ENCODE results near the gene COMMD1.
A peak's percentile ranks its signal among the peaks of the same experiment; 100 is the strongest.
"Not testable (repeated sequence)": the region's sequence is repeated elsewhere in the genome, so short reads cannot be mapped to it uniquely, and the experiment has no call there.

The COMMD1 gene

DNA sequence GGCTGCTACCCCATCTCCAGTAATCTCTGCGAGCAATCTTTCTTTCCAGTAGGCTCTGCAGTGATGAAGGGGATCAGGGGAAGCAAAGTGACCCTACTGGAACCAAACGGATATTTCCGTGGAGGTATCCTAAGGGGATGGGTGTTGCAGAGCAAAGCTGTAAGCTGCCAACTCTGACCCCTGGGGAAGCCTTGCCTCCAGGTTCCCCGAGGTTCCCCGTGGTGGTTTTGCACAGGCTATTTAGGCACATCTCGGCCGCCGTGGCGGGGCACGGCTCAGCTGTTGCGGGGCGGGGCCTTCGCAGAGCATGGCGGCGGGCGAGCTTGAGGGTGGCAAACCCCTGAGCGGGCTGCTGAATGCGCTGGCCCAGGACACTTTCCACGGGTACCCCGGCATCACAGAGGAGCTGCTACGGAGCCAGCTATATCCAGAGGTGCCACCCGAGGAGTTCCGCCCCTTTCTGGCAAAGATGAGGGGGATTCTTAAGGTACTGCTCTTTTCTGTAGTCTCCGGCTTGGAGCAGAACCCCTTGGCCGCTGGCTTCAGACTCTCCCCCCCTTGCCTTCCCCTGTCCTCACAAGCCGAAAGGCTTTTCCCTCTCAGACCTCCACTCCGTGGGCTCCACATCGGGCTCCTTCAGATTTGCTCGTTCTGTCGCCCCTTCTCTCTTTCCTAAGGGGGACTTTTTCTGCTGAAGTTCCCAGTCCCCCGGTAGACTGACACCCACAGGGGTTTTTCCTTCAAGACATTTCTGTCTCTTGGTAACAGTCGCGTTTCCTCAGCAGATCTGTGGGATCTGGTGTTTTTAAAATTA lies at the start of gene COMMD1:
Gene COMMD1 (plus strand): TSS at position 303 of the 814 bp plus-strand sequence. CDS start 5 bp downstream, at position 308.
- DNase-seq (ENCODE audit: low spot score): peak; percentile 84

DNA sequence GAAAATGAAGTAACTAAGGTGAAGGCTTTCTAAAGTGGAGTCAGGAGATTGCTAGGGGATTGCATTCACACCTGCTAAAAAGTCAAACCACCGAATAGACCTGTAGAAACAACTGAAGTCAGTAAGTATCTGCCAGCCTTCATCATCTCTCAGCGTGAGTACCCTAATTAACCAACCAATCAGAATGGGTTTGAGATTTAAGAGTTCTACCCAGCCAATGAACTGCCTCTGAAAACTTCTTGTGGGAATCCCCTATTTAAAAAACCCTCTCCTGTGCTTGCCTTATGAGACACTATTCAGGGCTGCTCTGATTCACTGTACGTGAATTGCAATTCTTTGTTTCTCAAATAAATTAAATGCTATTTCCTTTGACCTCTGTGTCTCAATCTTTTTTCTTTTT lies 48.2 kb upstream of the COMMD1 start:
- DNase-seq (ENCODE audit: low spot score): no peak

DNA sequence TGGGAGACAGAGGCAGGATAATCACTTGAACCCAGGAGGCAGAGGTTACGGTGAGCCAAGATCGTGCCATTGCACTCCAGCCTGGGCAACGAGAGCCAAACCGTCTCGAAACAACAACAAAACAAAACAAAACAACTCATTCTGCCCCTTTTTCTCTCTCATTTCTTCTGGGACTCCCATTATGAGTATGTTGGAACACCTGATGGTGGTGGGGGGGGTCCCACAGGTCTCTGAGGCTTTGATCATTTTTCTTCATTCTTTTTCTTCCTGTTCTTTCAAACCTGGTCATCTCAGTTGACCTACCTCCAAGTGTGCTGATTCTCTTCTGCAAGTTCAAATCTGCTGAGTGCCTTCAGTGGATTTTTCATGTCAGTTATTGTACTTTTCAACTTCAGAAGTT lies 43.4 kb upstream of the COMMD1 start:
- no peak for DNase-seq (ENCODE audit: low spot score)

DNA sequence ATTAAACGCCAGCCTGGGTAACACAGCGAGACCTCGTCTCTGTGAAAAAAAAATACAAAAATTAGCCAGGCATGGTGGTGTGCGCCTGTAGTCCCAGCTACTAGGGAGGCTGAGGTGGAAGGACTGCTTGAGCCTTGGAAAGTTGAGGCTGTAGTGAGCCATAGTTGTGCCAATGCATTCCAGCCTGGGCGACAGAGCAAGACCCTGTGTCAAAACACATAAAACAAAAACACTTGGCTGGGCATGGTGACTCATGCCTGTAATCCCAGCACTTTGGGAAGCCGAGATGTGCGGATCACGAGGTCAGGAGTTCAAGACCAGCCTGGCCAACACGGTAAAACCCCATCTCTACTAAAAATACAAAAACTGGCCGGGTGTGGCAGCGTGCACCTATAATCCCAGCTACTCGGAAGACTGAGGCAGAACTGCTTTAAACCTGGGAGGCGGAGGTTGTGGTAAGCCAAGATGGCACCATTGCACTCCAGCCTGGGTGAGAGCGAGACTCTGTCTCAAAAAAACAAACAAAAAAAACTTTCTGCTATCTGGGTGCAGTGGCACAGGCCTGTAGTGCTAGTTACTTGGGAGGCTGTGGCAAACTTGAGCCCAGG lies 38.9 kb upstream of the COMMD1 start:
- not testable (repeated sequence) for DNase-seq (ENCODE audit: low spot score)

DNA sequence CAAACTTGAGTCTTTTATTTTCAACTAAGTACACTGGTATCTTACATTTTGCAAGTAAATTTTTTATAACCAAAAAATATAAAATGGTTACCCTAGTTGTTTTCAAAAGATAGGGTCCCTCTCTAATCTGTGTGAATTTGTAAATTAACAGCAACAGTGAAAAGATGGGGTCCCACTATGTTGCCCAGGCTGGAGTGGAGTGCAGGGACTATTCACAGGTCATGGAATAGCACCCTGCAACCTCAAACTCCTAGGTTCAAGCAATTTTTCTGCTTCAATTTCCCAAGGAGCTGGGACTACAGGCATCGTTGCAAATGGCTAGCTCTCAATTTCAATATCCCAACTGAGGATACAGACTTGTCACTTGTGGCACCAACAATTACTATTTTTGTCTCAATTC lies 29.1 kb upstream of the COMMD1 start:
- DNase-seq (ENCODE audit: low spot score): no peak

DNA sequence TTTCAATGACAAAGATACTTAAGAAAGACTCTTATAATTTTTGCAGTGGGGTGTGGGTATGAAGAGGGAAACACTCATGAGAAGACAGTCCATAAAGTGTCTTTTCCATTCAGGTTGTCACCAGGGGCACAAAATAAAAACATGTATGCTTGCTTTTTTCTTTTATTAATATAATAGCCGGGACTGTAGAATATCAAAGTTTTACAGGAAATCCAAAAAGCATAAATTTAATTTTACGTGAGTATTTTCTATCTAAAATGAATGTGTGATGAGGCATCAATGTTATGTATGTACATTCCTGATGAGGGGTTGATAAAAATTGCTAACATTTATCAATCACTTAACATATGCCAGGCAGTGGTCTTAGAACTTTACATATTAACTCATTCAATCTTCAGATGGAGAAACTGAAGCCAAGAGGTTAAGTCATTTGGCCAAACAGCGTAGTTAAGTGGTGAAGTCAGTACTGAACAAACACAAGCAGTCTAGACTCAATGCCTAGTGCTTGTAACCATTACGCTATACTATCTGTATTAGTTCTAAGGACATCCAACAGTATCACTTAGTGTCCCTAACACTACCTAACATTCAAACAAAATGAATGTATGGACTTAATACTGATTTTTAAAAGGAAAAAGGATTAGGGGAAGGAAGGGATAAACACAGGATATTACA lies 27.8 kb upstream of the COMMD1 start:
- DNase-seq (ENCODE audit: low spot score): no peak

DNA sequence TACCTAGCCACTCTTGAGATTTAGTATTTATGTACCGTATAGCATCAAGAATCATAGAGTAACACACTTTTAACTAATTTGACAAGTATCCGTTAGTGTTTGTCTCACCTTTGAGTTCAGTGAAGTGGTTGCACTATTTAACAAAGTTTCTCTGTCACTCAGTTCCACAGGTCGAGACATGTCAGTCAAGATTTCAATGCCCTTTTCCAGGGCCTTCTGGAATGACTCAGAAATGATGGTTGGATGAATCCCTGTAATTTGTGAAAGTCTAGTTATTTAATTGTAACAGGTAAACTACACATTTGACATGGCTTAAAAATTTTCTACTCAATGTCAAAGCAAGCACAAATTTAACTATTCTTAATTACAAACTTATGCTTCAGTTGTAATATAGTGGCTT lies 26.7 kb upstream of the COMMD1 start:
- DNase-seq (ENCODE audit: low spot score): no peak

DNA sequence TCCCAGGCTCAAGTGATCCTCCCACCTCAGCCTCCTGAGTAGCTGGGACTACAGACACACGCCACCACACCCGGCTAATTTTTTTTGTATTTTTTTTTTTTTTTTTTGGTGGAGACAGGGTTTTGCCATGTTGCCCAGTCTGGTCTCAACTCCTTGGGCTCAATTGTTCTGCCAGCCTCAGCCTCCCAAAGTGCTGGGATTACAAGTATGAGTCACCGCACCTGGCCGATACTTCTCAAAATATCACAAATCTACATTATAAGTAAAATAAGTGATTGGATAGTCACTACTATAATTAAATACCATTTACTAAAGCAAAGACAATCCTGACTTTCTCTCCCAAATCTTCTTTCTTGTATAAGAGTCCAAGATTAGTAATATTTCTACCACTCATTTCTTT lies 26.1 kb upstream of the COMMD1 start:
- not testable (repeated sequence) for DNase-seq (ENCODE audit: low spot score)

DNA sequence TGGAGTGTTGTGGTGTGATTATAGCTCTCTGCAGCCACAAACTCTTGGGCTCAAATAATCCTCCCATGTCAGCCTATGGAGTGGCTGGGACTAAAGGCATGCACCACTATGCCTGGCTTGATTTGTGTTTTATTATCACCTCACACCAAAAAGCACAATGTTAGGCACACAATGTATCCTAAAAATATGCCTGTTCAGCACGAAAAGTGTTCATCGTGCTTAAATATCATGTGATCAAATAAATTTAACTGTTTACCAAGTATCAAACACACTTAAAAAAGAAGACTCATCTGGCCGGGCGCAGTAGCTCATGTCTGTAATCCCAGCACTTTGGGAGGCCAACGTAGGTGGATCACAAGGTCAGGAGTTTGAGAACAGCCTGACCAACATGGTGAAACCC lies 22.6 kb upstream of the COMMD1 start:
- no peak for DNase-seq (ENCODE audit: low spot score)

DNA sequence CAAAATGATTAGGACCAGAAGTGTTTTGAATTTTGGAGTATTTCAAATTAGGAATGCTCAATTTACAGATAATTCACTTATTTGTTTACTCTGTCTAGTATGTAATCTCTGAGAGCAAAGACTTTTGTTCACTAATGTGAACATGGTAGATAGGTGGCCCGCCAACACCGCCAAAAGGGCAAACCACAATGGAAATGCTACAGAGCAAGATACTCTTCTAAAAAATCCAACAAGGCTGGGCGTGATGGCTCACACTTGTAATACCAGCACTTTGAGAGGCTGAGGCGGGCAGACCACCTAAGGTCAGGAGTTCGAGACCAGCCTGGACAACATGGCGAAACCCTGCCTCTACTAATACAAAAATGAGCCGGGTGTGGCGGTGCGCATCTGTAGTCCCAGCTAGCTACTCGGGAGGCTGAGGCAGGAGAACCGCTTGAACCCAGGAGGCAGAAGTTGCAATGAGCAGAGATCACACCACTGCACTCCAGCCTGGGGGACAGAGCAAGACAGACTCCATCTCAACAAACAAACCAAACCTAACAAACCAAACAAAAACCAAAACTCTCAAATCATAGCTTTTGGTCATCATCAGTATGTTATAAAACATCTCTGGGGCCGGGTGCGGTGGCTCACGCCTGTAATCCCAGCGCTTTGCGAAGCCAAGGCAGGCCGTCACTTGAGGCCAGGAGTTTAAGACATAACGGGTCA lies 19.4 kb upstream of the COMMD1 start:
- no peak for DNase-seq (ENCODE audit: low spot score)

DNA sequence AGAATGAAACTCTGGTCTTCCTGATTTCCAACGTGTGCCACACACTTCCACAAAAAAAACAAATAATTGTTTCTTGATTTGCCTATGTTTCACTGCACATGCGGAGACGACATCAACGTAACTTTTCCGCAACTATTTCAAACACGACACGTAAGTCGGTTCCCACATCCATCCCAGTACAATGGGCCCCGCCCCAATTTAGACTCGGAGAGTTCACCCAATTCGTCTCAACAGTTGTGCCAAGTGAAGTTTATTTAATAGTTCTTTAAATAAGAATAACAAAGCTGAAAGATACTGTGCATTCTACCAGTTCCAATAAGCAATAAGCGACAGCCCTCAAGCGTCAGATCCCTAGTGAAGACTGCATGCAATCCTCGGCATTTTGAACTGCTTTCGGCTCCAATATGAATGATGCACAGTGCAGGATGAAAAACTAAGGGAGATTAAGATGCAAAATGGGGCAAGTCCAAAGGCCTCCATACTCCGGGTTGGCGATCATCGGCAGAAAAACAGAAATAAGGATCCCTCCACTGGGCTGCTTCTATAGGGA lies 17.7 kb upstream of the COMMD1 start:
- no peak for DNase-seq (ENCODE audit: low spot score)

DNA sequence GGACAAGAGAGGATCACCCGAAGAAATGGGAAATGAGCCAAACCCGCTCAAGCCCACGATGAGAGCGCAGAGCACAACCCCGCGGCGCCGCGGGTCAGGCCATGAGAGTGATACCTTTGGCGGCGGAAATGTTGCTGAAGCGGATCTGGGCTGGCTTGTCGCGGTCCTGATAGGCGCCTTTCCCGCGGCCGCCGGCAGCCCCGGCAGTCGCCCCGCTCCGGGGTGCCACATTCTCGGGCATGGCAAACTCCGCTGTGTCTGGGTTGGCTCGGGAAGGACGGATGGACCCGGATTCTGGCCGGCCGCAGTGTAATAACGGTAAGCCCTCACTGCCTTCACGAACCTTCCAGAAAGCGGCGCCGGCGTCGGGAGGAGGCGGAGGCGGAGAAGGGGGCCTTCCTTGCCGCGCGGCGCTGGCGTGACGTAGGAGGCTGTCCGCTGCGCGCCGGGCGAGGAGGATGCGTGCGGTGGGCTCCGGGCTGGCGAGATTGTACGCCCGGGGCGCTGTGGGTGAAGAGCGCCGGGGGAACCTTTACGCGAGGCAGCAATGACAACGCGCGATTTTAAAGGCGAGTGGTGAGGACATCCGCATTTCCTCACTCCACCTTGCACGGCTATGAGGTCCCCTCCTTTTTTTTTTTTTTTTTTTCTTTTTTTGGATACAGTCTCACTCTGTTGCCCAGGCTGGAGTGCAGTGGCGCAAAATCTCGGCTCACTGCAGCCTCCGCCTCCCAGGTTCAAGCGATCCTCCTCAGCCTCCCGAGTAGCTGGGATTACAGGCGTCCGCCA lies 17.0 kb upstream of the COMMD1 start, which contains the start of gene CCT4:
Gene CCT4 (minus strand): TSS at position 390 of the 789 bp plus-strand sequence. CDS start 149 bp downstream, at position 241.
- peak; percentile 82 for DNase-seq (ENCODE audit: low spot score)

DNA sequence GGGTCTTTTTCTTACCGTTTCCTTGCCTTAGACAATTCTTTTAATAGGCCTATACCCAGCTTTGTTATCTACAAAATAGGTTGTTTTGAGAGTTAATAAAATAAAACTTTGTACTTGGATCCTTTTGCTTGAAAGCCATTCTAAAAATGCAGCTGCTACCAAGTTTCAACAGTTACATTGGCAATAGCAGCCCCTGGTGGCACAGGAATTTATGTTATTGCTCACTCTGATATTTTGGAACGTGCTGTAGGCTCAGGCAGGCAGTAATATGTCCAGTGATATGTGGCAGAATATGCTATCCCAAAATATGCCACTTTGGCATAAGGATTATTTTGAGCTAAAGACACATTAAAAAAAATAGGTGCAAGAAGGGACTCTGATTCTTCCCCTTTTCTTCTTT lies 6.7 kb upstream of the COMMD1 start:
- DNase-seq (ENCODE audit: low spot score): no peak

DNA sequence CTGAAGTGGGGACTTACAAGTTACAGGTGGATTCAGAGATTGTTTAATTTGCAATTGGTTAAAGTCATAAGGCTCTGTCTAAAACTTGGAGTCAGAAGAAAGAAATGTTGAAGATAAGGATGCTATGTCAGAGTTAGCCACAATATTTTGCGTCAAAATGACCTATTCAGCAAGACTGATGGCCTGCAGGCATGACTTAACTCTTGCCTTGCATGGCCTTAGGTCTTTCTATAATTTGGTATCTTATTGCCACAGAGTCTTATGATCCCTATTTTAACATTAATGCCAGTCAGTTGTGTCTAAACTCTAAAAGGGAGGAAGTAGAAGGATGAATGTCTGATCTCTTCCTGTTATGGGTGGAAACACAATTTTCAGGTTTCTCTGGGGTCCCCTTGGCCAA lies 5.2 kb upstream of the COMMD1 start:
- DNase-seq (ENCODE audit: low spot score): no peak

DNA sequence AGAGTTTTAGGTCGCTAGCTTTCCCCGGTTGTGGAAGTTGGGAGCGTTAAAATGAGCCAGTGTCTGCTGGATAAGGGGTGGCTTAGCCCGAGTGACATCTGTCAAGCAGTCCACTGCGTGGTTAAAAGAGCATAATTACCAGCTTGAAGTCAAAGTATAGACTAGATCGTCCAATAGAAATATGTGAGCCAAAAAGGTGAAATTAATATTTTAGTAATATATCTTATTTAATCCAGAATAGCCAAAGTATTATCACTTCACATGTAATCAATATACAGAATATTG lies 654 bp downstream of the COMMD1 start:
- no peak for DNase-seq (ENCODE audit: low spot score)

DNA sequence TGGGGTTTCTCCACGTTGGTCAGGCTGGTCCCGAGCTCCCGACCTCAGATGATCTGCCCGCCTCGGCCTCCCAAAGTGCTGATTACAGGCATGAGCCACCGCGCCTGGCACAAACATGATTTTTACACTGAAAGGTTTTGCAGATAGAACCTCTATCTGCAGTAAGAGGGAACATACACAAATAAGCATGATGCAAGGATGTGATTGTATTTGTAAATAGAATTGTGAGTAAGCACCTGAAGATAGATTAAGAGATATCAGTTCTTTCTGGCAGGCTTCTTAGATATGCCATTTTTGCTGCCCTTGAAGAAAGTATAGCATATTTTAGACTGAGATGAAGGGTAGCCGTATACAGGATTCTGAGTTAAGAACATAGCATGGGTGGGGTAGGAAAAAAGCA lies 3.6 kb downstream of the COMMD1 start:
- no peak for DNase-seq (ENCODE audit: low spot score)

DNA sequence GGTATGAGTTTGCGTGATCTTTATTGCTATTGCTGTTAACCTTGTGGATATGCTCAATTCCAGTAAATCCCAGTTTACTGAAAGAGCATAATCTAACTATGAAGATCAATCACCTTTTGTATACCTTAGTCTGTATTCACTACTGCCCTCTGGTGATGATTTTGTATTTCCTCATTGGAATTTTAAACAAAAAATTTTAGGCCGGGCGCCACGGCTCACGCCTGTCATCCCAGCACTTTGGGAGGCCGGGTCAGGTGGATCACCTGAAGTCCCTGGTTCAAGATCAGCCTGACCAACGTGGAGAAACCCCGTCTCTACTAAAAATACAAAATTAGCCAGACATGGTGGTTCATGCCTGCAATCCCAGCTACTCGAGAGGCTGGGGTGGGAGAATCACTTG lies 5.1 kb downstream of the COMMD1 start:
- DNase-seq (ENCODE audit: low spot score): no peak

DNA sequence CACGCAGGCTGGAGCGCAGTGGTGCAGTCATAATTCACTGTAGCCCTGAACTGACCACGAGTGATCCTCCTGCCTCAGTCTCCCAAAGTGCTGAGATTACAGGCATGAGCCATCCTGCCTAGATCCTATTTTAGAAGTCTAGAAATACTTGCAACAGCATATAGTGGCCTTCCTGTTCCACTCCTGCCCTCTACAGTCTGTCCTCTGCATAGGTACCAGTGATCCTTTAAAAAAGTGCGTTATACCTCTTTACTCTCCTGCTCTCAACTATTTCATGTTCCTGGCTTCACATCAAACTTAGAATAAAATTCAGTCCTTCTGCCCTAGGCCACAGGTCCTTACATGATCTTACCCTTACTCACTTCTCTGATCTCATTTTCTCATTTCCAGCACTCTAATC lies 6.0 kb downstream of the COMMD1 start:
- peak; percentile 15 for DNase-seq (ENCODE audit: low spot score)

DNA sequence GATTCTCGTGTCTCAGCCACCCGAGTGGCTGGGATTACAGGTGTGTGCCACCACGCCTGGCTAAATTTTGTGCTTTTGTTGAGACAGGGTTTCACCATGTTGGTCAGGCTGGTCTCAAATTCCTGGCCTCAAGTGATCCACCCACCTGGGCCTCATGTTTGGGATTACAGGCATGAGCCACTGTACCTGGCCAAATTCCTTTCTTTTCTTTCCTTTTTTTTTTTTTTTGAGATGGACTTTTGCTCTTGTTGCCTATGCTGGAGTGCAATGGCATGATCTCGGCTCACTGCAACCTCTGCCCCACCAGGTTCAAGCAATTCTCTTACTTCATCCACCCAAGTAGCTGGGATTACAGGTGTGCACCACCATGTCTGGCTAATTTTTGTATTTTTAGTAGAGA lies 9.3 kb downstream of the COMMD1 start:
- DNase-seq (ENCODE audit: low spot score): not testable (repeated sequence)

DNA sequence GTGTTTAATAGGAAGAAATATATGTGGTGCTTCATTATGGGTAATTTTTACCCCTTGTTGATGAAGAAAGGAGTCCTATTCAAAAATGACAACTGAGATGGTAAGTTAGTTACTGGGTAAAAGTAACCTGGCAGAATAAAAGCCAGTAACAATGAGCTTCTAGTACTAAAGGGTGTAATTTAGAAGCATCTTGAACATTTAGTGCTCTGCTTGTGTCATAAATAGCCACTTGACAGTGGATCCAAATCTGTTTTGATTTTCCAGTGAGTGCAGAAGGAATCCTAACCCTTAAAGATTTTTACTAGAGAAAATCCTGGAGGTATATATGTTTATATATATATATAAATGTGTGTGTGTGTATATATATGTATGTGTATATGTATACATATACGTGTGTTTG lies 15.1 kb downstream of the COMMD1 start:
- no peak for DNase-seq (ENCODE audit: low spot score)

DNA sequence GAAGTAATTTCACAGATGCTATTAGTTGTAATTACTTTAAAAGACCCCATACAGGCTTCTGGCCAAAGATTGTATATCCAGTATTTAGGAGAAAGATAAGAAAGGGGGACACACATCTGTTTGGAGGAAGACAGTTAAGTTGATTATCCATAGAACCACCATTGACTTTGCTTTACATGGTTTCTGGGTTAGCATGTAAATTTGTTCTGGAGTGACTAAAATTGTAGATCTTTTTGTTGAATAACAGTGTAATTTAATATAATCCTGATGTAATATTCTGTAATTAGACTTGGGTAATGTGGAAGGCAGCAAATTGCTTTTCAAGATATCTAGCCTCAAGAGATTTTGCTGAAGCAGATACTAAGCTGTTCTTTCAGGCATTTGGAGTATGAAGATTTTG lies 17.2 kb downstream of the COMMD1 start:
- DNase-seq (ENCODE audit: low spot score): no peak
